Trophoblast cell (in vitro differentiated cells and primary cell): ENCODE results near the gene DDX11.
"Not testable (repeated sequence)": the region's sequence is repeated elsewhere in the genome, so short reads cannot be mapped to it uniquely, and the experiment has no call there.

Experiments used
- DNase-seq, 2 donors: peaks; one replicate each; pipeline ENCODE4 v3.0.0-alpha.2; 2016
- H2AFZ ChIP-seq: 2 replicates; pipeline ENCODE4 v1.6.1; 2013; ENCODE audit warnings: low read length, moderate library complexity, mild to moderate bottlenecking; ENCODE audit not compliant: insufficient read depth, poor library complexity
- H2AK5ac ChIP-seq: 2 replicates; pipeline ENCODE4 v1.6.1; 2013; ENCODE audit warnings: mild to moderate bottlenecking, low read length
- H2BK120ac ChIP-seq: 2 replicates; pipeline ENCODE4 v1.6.1; 2013; ENCODE audit warnings: low read length, mild to moderate bottlenecking, moderate library complexity; ENCODE audit not compliant: insufficient read depth, poor library complexity
- H2BK12ac ChIP-seq: 2 replicates; pipeline ENCODE4 v1.6.1; 2013; ENCODE audit warnings: mild to moderate bottlenecking, low read length, moderate library complexity
- H2BK5ac ChIP-seq: 2 replicates; pipeline ENCODE4 v1.6.1; 2013; ENCODE audit warnings: low read length, low read depth, moderate library complexity, mild to moderate bottlenecking; ENCODE audit not compliant: poor library complexity
- H3K14ac ChIP-seq: 2 replicates; pipeline ENCODE4 v1.6.1; 2013; ENCODE audit warnings: mild to moderate bottlenecking, low read length
- H3K18ac ChIP-seq: 2 replicates; pipeline ENCODE4 v1.6.1; 2013; ENCODE audit warnings: mild to moderate bottlenecking, low read length
- H3K23ac ChIP-seq: 2 replicates; pipeline ENCODE4 v1.6.1; 2013; ENCODE audit warnings: low read length
- H3K27ac ChIP-seq: 2 replicates; pipeline ENCODE4 v1.5.1; 2013; ENCODE audit warnings: low read depth, mild to moderate bottlenecking, inconsistent platforms, low read length, moderate library complexity
- H3K27me3 ChIP-seq: 2 replicates; pipeline ENCODE4 v1.6.1; 2013; ENCODE audit warnings: inconsistent platforms, mild to moderate bottlenecking, low read length, moderate library complexity; ENCODE audit not compliant: insufficient read depth
- H3K36me3 ChIP-seq, 2 experiments: 1 replicate in 1 of 2; 2 replicates in 1 of 2; pipeline ENCODE4 v1.6.1; 2013; ENCODE audit warnings: low read length in 2 of 2, mild to moderate bottlenecking in 2 of 2, moderate library complexity in 1 of 2; ENCODE audit not compliant: insufficient read depth in 2 of 2, control insufficient read depth in 1 of 2
- H3K4ac ChIP-seq: 2 replicates; pipeline ENCODE4 v1.6.1; 2013; ENCODE audit warnings: low read depth, mild to moderate bottlenecking, low read length, moderate library complexity
- H3K4me1 ChIP-seq, 2 experiments: 1 replicate in 1 of 2; 2 replicates in 1 of 2; pipeline ENCODE4 v1.6.1; 2013; ENCODE audit warnings: low read length in 2 of 2, mild to moderate bottlenecking in 2 of 2, moderate library complexity in 1 of 2; ENCODE audit not compliant: insufficient read depth in 2 of 2, control insufficient read depth in 1 of 2
- H3K4me2 ChIP-seq: 2 replicates; pipeline ENCODE4 v1.6.1; 2013; ENCODE audit warnings: inconsistent platforms, mild to moderate bottlenecking, low read length, moderate library complexity
- H3K4me3 ChIP-seq: 2 replicates; pipeline ENCODE4 v1.5.1; 2013; ENCODE audit warnings: mild to moderate bottlenecking, low read depth, low read length, inconsistent platforms
- H3K79me1 ChIP-seq: one replicate; pipeline ENCODE4 v1.6.1; 2013; ENCODE audit warnings: low read length
- H3K79me2 ChIP-seq: 2 replicates; pipeline ENCODE4 v1.6.1; 2013; ENCODE audit warnings: low read length, mild to moderate bottlenecking; ENCODE audit not compliant: control insufficient read depth, insufficient read depth, poor library complexity
- H3K9ac ChIP-seq: 2 replicates; pipeline ENCODE4 v1.6.1; 2013; ENCODE audit warnings: mild to moderate bottlenecking, low read length
- H3K9me3 ChIP-seq: 2 replicates; pipeline ENCODE4 v1.6.1; 2013; ENCODE audit warnings: low read depth, mild to moderate bottlenecking, control low read depth, inconsistent platforms, low read length; ENCODE audit not compliant: insufficient read depth
- H4K12ac ChIP-seq: 2 replicates; pipeline ENCODE4 v1.6.1; 2013; ENCODE audit warnings: low read depth, mild to moderate bottlenecking, low read length, moderate library complexity
- H4K8ac ChIP-seq: 2 replicates; pipeline ENCODE4 v1.6.1; 2013; ENCODE audit warnings: low read depth, mild to moderate bottlenecking, low read length, moderate library complexity
- H4K91ac ChIP-seq: one replicate; pipeline ENCODE4 v1.6.1; 2013; ENCODE audit warnings: low read depth, mild to moderate bottlenecking, low read length, moderate library complexity
- WGBS: extraction: QIAGEN DNeasy Blood & Tissue Kit; methylation state at CpG from one replicate; pipeline ENCODE4 v1.1.7; 2013; ENCODE audit warnings: missing lambda C conversion rate; ENCODE audit not compliant: insufficient read length, insufficient coverage; ENCODE audit errors: extremely low coverage; 5-methylcytosine and 5-hydroxymethylcytosine counted together

The DDX11 gene

GRCh38 chr12:31077998-31078397 lies 4.3 kb downstream of the DDX11 start:
- H2BK12ac ChIP-seq, result peak overlapping the region; percentile 29
- not testable (repeated sequence) for DNase-seq

GRCh38 chr12:31079421-31079820 lies 5.8 kb downstream of the DDX11 start:
- not testable (repeated sequence) for H3K14ac ChIP-seq, H2BK5ac ChIP-seq, H4K12ac ChIP-seq, H3K79me1 ChIP-seq, H3K4me2 ChIP-seq, H3K18ac ChIP-seq, H3K4me3 ChIP-seq, H3K9ac ChIP-seq, H3K79me2 ChIP-seq, DNase-seq, H2BK12ac ChIP-seq, H3K27me3 ChIP-seq, H4K8ac ChIP-seq, H4K91ac ChIP-seq, H2AFZ ChIP-seq, H2AK5ac ChIP-seq, H2BK120ac ChIP-seq, H3K4ac ChIP-seq, H3K27ac ChIP-seq, H3K23ac ChIP-seq, H3K9me3 ChIP-seq
- Histone ChIP-seq H3K36me3 (peaks cover 11 to 13% of the 10 kb centered on the region in 2 experiments), H3K4me1 (peaks cover 11 to 13% of the 10 kb centered on the region in 2 experiments)
- no CpG with 5 or more reads among the region's 6 CpGs for WGBS

More at GRCh38 chr12:31077998-31078397, 4.3 kb downstream of the DDX11 start:
- H2AFZ ChIP-seq, H3K36me3 ChIP-seq, H3K9me3 ChIP-seq, H3K4me2 ChIP-seq, H4K8ac ChIP-seq, H2BK5ac ChIP-seq, H2BK120ac ChIP-seq, H3K4me3 ChIP-seq, H2AK5ac ChIP-seq, H3K79me2 ChIP-seq, H4K12ac ChIP-seq, H3K27me3 ChIP-seq, H3K4ac ChIP-seq, H3K23ac ChIP-seq, H3K18ac ChIP-seq, H3K9ac ChIP-seq, H3K27ac ChIP-seq, H3K79me1 ChIP-seq: not testable (repeated sequence)
- Histone ChIP-seq H4K91ac (peak overlapping the region; percentile 46), H3K4me1 (peaks cover 11 to 13% of the 10 kb centered on the region in 2 experiments), H3K14ac (peak overlapping the region; percentile 65)
- WGBS, result no CpG with 5 or more reads among the region's 8 CpGs

GRCh38 chr12:31080221-31080620 lies 6.6 kb downstream of the DDX11 start:
- DNase-seq, H3K9me3 ChIP-seq: not testable (repeated sequence)
- WGBS, result no CpG with 5 or more reads among the region's 6 CpGs

GRCh38 chr12:31081274-31081673 lies 7.6 kb downstream of the DDX11 start:
- H3K4me3 ChIP-seq, H3K9ac ChIP-seq, H3K79me2 ChIP-seq, H3K23ac ChIP-seq, H3K27ac ChIP-seq, H3K4me2 ChIP-seq, H2AFZ ChIP-seq, H3K79me1 ChIP-seq, H4K8ac ChIP-seq, H3K27me3 ChIP-seq, DNase-seq, H3K9me3 ChIP-seq, H2BK5ac ChIP-seq, H4K12ac ChIP-seq: not testable (repeated sequence)
- H3K4me1 ChIP-seq, result peaks cover 8 to 13% of the 10 kb centered on the region in 2 experiments
- peak overlapping the region; percentile 55 for H3K4ac ChIP-seq
- no CpG with 5 or more reads among the region's 6 CpGs for WGBS
- peak overlapping the region; percentile 66 for H2BK120ac ChIP-seq
- H4K91ac ChIP-seq, result peak overlapping the region; percentile 68
- H2BK12ac ChIP-seq, result peak overlapping the region; percentile 92
- peak overlapping the region; percentile 75 for H3K18ac ChIP-seq
- H3K14ac ChIP-seq, result peak overlapping the region; percentile 70
- peak overlapping the region; percentile 69 for H2AK5ac ChIP-seq
- peaks cover 22 to 27% of the 10 kb centered on the region in 2 experiments for H3K36me3 ChIP-seq

More at GRCh38 chr12:31080221-31080620, 6.6 kb downstream of the DDX11 start:
- not testable (repeated sequence) for H3K4ac ChIP-seq, H3K27me3 ChIP-seq, H4K12ac ChIP-seq, H3K9ac ChIP-seq, H3K14ac ChIP-seq, H3K4me3 ChIP-seq, H2AFZ ChIP-seq, H3K79me2 ChIP-seq, H3K18ac ChIP-seq, H2BK12ac ChIP-seq, H2BK5ac ChIP-seq, H2AK5ac ChIP-seq, H2BK120ac ChIP-seq, H4K91ac ChIP-seq, H4K8ac ChIP-seq, H3K79me1 ChIP-seq, H3K23ac ChIP-seq, H3K4me2 ChIP-seq
- H3K36me3 ChIP-seq, result peaks cover 19 to 21% of the 10 kb centered on the region in 2 experiments
- H3K4me1 ChIP-seq, result peaks cover 8 to 13% of the 10 kb centered on the region in 2 experiments
- H3K27ac ChIP-seq, result peak overlapping the region; percentile 47
